ENCODE measurements around the gene GPRIN1. TPM values are rescaled to one million over a fixed set of nuclear protein-coding genes. Genes with fewer than 3 reads are reported as not detected.

GPRIN1 gene
- total RNA-seq, 4 donors from 2014 or later: 0.16 to 1.1 (median 0.63) TPM

GRCh38 chr5:176637556-176637955 lies 27.6 kb upstream of the GPRIN1 start:
- WGBS, 2 donors (ENCODE audit: low coverage in 1 of 2): 38 to 48% methylated on average over 3 to 4 of the region's 4 CpGs

GRCh38 chr5:176636426-176636825 lies 26.5 kb upstream of the GPRIN1 start:
- H3K27me3 ChIP-seq: peaks cover 38% of the 10 kb centered on the region
- no peak overlapping the region for H3K4me3 ChIP-seq
- no peak overlapping the region for H3K27ac ChIP-seq
- no peaks in the 10 kb centered on the region for H3K36me3 ChIP-seq
- no peaks in the 10 kb centered on the region for H3K9me3 ChIP-seq
- TF ChIP-seq EP300 (IDR thresholded peaks at IDR 0.05) (no peak), POLR2A (IDR thresholded peaks at IDR 0.05) (no peak), POLR2AphosphoS5 (IDR thresholded peaks at IDR 0.05) (no peak), CTCF (IDR thresholded peaks at IDR 0.05) (no peak)
- ATAC-seq: no peak
- WGBS, 2 donors (ENCODE audit: low coverage in 1 of 2): 43 to 48% methylated on average over 2 to 3 of the region's 9 CpGs
- H3K4me1 ChIP-seq: no peaks in the 10 kb centered on the region

More at GRCh38 chr5:176637556-176637955, 27.6 kb upstream of the GPRIN1 start:
- no peaks in the 10 kb centered on the region for H3K36me3 ChIP-seq
- no peaks in the 10 kb centered on the region for H3K4me1 ChIP-seq
- TF ChIP-seq POLR2A (IDR thresholded peaks at IDR 0.05) (no peak), CTCF (IDR thresholded peaks at IDR 0.05) (no peak), POLR2AphosphoS5 (IDR thresholded peaks at IDR 0.05) (no peak), EP300 (IDR thresholded peaks at IDR 0.05) (no peak)
- H3K27ac ChIP-seq: no peak overlapping the region
- H3K27me3 ChIP-seq: peaks cover 28% of the 10 kb centered on the region
- ATAC-seq: no peak
- H3K4me3 ChIP-seq: no peak overlapping the region
- no peaks in the 10 kb centered on the region for H3K9me3 ChIP-seq

GRCh38 chr5:176633598-176633997 lies 23.6 kb upstream of the GPRIN1 start:
- Histone ChIP-seq H3K27ac (no peak overlapping the region), H3K4me3 (no peak overlapping the region), H3K36me3 (no peaks in the 10 kb centered on the region), H3K27me3 (peaks cover 66% of the 10 kb centered on the region), H3K9me3 (no peaks in the 10 kb centered on the region), H3K4me1 (peaks cover 0 to 19% (median 12%) of the 10 kb centered on the region in 3 donors)
- no peak for TF ChIP-seq POLR2A (IDR thresholded peaks at IDR 0.05)
- no peak for TF ChIP-seq POLR2AphosphoS5 (IDR thresholded peaks at IDR 0.05)
- no peak for TF ChIP-seq CTCF (IDR thresholded peaks at IDR 0.05)
- TF ChIP-seq EP300 (IDR thresholded peaks at IDR 0.05): no peak
- WGBS, 2 donors (ENCODE audit: low coverage in 1 of 2): 14 to 18% methylated on average over 4 to 6 of the region's 6 CpGs
- ATAC-seq: no peak

- peaks cover 75% of the 10 kb centered on the region for H3K27me3 ChIP-seq
- no peak for TF ChIP-seq EP300 (IDR thresholded peaks at IDR 0.05)
- TF ChIP-seq POLR2A (IDR thresholded peaks at IDR 0.05): no peak
- no peak for TF ChIP-seq CTCF (IDR thresholded peaks at IDR 0.05)
- TF ChIP-seq POLR2AphosphoS5 (IDR thresholded peaks at IDR 0.05): no peak
Measured at GRCh38 chr5:176632745-176633144, 22.8 kb upstream of the GPRIN1 start.

GRCh38 chr5:176631383-176632200 lies 21.6 kb upstream of the GPRIN1 start:
- H3K4me1 ChIP-seq: peaks cover 0 to 19% (median 12%) of the 10 kb centered on the region in 3 donors
- H3K36me3 ChIP-seq: no peaks in the 10 kb centered on the region
- H3K27me3 ChIP-seq: peaks cover 86% of the 10 kb centered on the region
- WGBS, 2 donors (ENCODE audit: low coverage in 1 of 2): 79 to 82% methylated on average over 6 to 7 of the region's 7 CpGs
- no peak overlapping the region for H3K4me3 ChIP-seq
- no peak for ATAC-seq
- no peak overlapping the region for H3K27ac ChIP-seq
- H3K9me3 ChIP-seq: no peaks in the 10 kb centered on the region
- TF ChIP-seq POLR2A (IDR thresholded peaks at IDR 0.05): no peak
- TF ChIP-seq CTCF (IDR thresholded peaks at IDR 0.05): no peak
- TF ChIP-seq EP300 (IDR thresholded peaks at IDR 0.05): no peak
- TF ChIP-seq POLR2AphosphoS5 (IDR thresholded peaks at IDR 0.05): no peak

More at GRCh38 chr5:176632745-176633144, 22.8 kb upstream of the GPRIN1 start:
- Histone ChIP-seq H3K27ac (no peak overlapping the region), H3K4me3 (no peak overlapping the region), H3K4me1 (peaks cover 0 to 19% (median 12%) of the 10 kb centered on the region in 3 donors), H3K9me3 (no peaks in the 10 kb centered on the region), H3K36me3 (no peaks in the 10 kb centered on the region)
- 100% methylated on average over 1 of the region's 2 CpGs; no CpG with 5 or more reads in 1 of the 2 donors for WGBS, 2 donors (ENCODE audit: low coverage in 1 of 2)
- ATAC-seq: no peak
